Measurements from ENCODE around the gene CDKN1B.

- TF ChIP-seq POLR2A (IDR thresholded peaks at IDR 0.05) (no peak), CTCF (IDR thresholded peaks at IDR 0.05) (no peak)
Observed at GRCh38 chr12:12671850-12672660, 45.1 kb upstream of the CDKN1B start.

All from breast epithelium (tissue), 3 donors.